ENCODE data around the gene NPAS2. TPM values are rescaled to one million over a fixed set of nuclear protein-coding genes. Genes with fewer than 3 reads are reported as not detected.

NPAS2 gene
- total RNA-seq, 1 donor from 2014 or later, result 39.4 TPM

GRCh38 chr2:100952512-100952911 lies 132.6 kb downstream of the NPAS2 start:
- Histone ChIP-seq H2AFZ (replicated peaks) (no peak overlapping the region), H3K4me3 (no peak overlapping the region), H4K20me1 (ENCODE audit: low read depth) (no peaks in the 10 kb centered on the region), H3F3A (ENCODE audit: low read depth) (no peaks in the 10 kb centered on the region), H3K4me2 (no peak overlapping the region), H3K9ac (no peak overlapping the region), H3K27ac (no peak overlapping the region), H3K9me3 (ENCODE audit: low read depth) (no peaks in the 10 kb centered on the region), H3K36me3 (no peaks in the 10 kb centered on the region), H3K4me1 (peaks cover 7% of the 10 kb centered on the region), H3K79me2 (ENCODE audit: low read depth) (no peaks in the 10 kb centered on the region), H3K27me3 (no peaks in the 10 kb centered on the region)
- Mint-ChIP-seq H3K27ac (no peak overlapping the region), H3K4me3 (no peak overlapping the region), H3K9me3 (no peaks in the 10 kb centered on the region), H3K4me1 (peaks cover 10% of the 10 kb centered on the region), H3K36me3 (no peaks in the 10 kb centered on the region), H3K27me3 (ENCODE audit: insufficient read depth, low read depth) (peaks cover 3% of the 10 kb centered on the region)
- TF ChIP-seq CTCF (IDR thresholded peaks at IDR 0.05) (no peak), EZH2 (IDR thresholded peaks at IDR 0.05) (no peak), EZH2phosphoT487 (IDR thresholded peaks at IDR 0.05) (no peak)
- DNase-seq (ENCODE audit: low spot score), result no peak

GRCh38 chr2:100953406-100954043 lies 133.6 kb downstream of the NPAS2 start:
- TF ChIP-seq CTCF (IDR thresholded peaks at IDR 0.05) (no peak), EZH2phosphoT487 (IDR thresholded peaks at IDR 0.05) (no peak), EZH2 (IDR thresholded peaks at IDR 0.05) (no peak)
- H3K4me3 Mint-ChIP-seq, result no peak overlapping the region

DNA sequence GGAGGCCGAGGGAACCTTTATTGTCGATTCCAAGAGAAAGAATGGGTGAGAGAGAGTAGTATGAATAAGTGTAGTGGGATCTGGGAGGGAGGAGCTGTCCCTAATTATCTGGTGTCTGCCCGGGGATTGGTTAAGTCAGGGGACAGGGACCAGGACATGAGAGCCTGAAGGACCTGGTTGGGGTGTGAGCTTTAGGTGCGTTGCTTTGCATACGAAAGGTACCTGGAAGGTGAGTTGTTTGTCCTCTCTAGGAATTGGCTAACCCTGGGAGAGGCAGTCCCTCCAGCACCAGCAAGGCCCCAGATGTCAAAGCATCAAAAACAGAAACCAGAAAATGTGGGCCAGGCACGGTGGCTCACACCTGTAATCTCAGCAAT lies 134.1 kb downstream of the NPAS2 start:
- H3K9ac ChIP-seq, result no peak overlapping the region
- no peaks in the 10 kb centered on the region for H3F3A ChIP-seq (ENCODE audit: low read depth)
- H4K20me1 ChIP-seq (ENCODE audit: low read depth), result no peaks in the 10 kb centered on the region
- no peak for TF ChIP-seq EZH2 (IDR thresholded peaks at IDR 0.05)
- TF ChIP-seq CTCF (IDR thresholded peaks at IDR 0.05), result no peak
- TF ChIP-seq EZH2phosphoT487 (IDR thresholded peaks at IDR 0.05), result no peak
- Mint-ChIP-seq H3K4me1 (peaks cover 11% of the 10 kb centered on the region), H3K27me3 (ENCODE audit: insufficient read depth, low read depth) (peaks cover 5% of the 10 kb centered on the region), H3K27ac (no peak overlapping the region), H3K4me3 (no peak overlapping the region), H3K36me3 (no peaks in the 10 kb centered on the region), H3K9me3 (no peaks in the 10 kb centered on the region)
- no peak overlapping the region for H3K4me3 ChIP-seq
- no peaks in the 10 kb centered on the region for H3K36me3 ChIP-seq
- no peak for DNase-seq (ENCODE audit: low spot score)
- H3K4me2 ChIP-seq, result no peak overlapping the region
- no peak overlapping the region for H2AFZ ChIP-seq (replicated peaks)
- H3K4me1 ChIP-seq, result peaks cover 6% of the 10 kb centered on the region
- H3K9me3 ChIP-seq (ENCODE audit: low read depth), result no peaks in the 10 kb centered on the region
- no peaks in the 10 kb centered on the region for H3K27me3 ChIP-seq
- no peak overlapping the region for H3K27ac ChIP-seq
- H3K79me2 ChIP-seq (ENCODE audit: low read depth), result no peaks in the 10 kb centered on the region

More at GRCh38 chr2:100953406-100954043, 133.6 kb downstream of the NPAS2 start:
- Histone ChIP-seq H3K27ac (no peak overlapping the region), H3K4me2 (no peak overlapping the region), H3K27me3 (no peaks in the 10 kb centered on the region), H3K36me3 (no peaks in the 10 kb centered on the region), H3K9ac (no peak overlapping the region), H3K4me3 (no peak overlapping the region), H3K79me2 (ENCODE audit: low read depth) (no peaks in the 10 kb centered on the region), H4K20me1 (ENCODE audit: low read depth) (no peaks in the 10 kb centered on the region), H3K9me3 (ENCODE audit: low read depth) (no peaks in the 10 kb centered on the region), H3K4me1 (peaks cover 7% of the 10 kb centered on the region), H3F3A (ENCODE audit: low read depth) (no peaks in the 10 kb centered on the region), H2AFZ (replicated peaks) (no peak overlapping the region)
- no peak for DNase-seq (ENCODE audit: low spot score)
- Mint-ChIP-seq H3K27ac (no peak overlapping the region), H3K4me1 (peaks cover 13% of the 10 kb centered on the region), H3K36me3 (no peaks in the 10 kb centered on the region), H3K9me3 (no peaks in the 10 kb centered on the region), H3K27me3 (ENCODE audit: insufficient read depth, low read depth) (peaks cover 5% of the 10 kb centered on the region)
